GM23338 (cell line): ENCODE data around the gene GDPD5. TPM values are rescaled to one million over a fixed set of nuclear protein-coding genes. Genes with fewer than 3 reads are reported as not detected.

Source experiments
- ATAC-seq: fragments of 200-7000 bp; cut with Tn5 transposase; 3 replicates; pipeline ENCODE4 v1.9.1; 2020
- DNase-seq: peaks from one replicate; pipeline ENCODE4 v3.0.0-alpha.2; 2015; ENCODE audit warnings: low spot score
- H2AFZ ChIP-seq: fragments of 200-600 bp; sonication (generic); 2 replicates; pipeline ENCODE4 v1.8.0; 2016; ENCODE audit warnings: antibody characterized with exemption, mild to moderate bottlenecking, moderate library complexity
- H3F3A ChIP-seq: fragments of 200-600 bp; sonication (generic); replicated peaks from 2 replicates; pipeline ENCODE4 v1.8.0; 2017; ENCODE audit warnings: antibody characterized with exemption, mixed run types, low read depth
- H3K27ac ChIP-seq: fragments of 200-600 bp; sonication (generic); 2 replicates; pipeline ENCODE4 v1.6.1; 2016; ENCODE audit warnings: low read depth
- H3K27me3 ChIP-seq: fragments of 200-600 bp; sonication (generic); 2 replicates; pipeline ENCODE4 v1.8.0; 2016; ENCODE audit warnings: mild to moderate bottlenecking, mixed run types, moderate library complexity; ENCODE audit not compliant: insufficient read depth
- H3K36me3 ChIP-seq: fragments of 200-600 bp; sonication (generic); 2 replicates; pipeline ENCODE4 v1.8.0; 2016; ENCODE audit warnings: mild to moderate bottlenecking; ENCODE audit not compliant: insufficient read depth
- H3K4me1 ChIP-seq: fragments of 200-600 bp; sonication (generic); 2 replicates; pipeline ENCODE4 v1.8.0; 2016; ENCODE audit warnings: mild to moderate bottlenecking, moderate library complexity; ENCODE audit not compliant: insufficient read depth
- H3K4me2 ChIP-seq: fragments of 200-600 bp; sonication (generic); 2 replicates; pipeline ENCODE4 v1.7.1; 2017; ENCODE audit warnings: mixed run types
- H3K4me3 ChIP-seq: fragments of 200-600 bp; sonication (generic); 2 replicates; pipeline ENCODE4 v1.6.1; 2016; ENCODE audit warnings: mixed run types
- H3K79me2 ChIP-seq: fragments of 200-600 bp; sonication (generic); replicated peaks from 2 replicates; pipeline ENCODE4 v1.8.0; 2017; ENCODE audit warnings: mild to moderate bottlenecking; ENCODE audit not compliant: insufficient read depth
- H3K9me2 ChIP-seq: fragments of 200-600 bp; sonication (generic); 2 replicates; pipeline ENCODE4 v1.8.0; 2017; ENCODE audit not compliant: insufficient read depth
- H4K20me1 ChIP-seq: fragments of 200-600 bp; sonication (generic); replicated peaks from 2 replicates; pipeline ENCODE4 v1.8.0; 2017; ENCODE audit warnings: mild to moderate bottlenecking; ENCODE audit not compliant: insufficient read depth
- H3K27ac Mint-ChIP-seq: 2 replicates; pipeline ENCODE4 v1.8.0; 2020; ENCODE audit warnings: inconsistent platforms, mild to moderate bottlenecking, moderate library complexity, mixed read lengths
- H3K27me3 Mint-ChIP-seq: 3 replicates; pipeline ENCODE4 v1.8.0; 2022; ENCODE audit warnings: low read depth, mild to moderate bottlenecking, moderate library complexity, mixed read lengths, inconsistent platforms; ENCODE audit not compliant: insufficient read depth, poor library complexity
- H3K36me3 Mint-ChIP-seq: 3 replicates; pipeline ENCODE4 v1.8.0; 2021; ENCODE audit warnings: low read depth, mild to moderate bottlenecking, inconsistent platforms, moderate library complexity, mixed read lengths
- H3K4me1 Mint-ChIP-seq: 3 replicates; pipeline ENCODE4 v1.8.0; 2020; ENCODE audit warnings: mild to moderate bottlenecking, inconsistent platforms, mixed read lengths
- H3K4me3 Mint-ChIP-seq: 3 replicates; pipeline ENCODE4 v1.8.0; 2021; ENCODE audit warnings: moderate library complexity, mild to moderate bottlenecking, inconsistent platforms, mixed read lengths
- H3K9me3 Mint-ChIP-seq: 3 replicates; pipeline ENCODE4 v1.8.0; 2020; ENCODE audit warnings: moderate library complexity, mild to moderate bottlenecking, inconsistent platforms, mixed read lengths
- CREB1 ChIP-seq: fragments of 250-450 bp; sonication (Bioruptor Pico); IDR thresholded peaks from 2 replicates; pipeline ENCODE4 v1.5.0; 2020; ENCODE audit warnings: low read depth, mild to moderate bottlenecking, moderate library complexity
- EZH2 ChIP-seq: fragments of 200-600 bp; sonication (generic); IDR thresholded peaks from one replicate; pipeline ENCODE4 v1.8.0; 2017; ENCODE audit warnings: antibody characterized with exemption, mild to moderate bottlenecking, low read depth; ENCODE audit not compliant: unreplicated experiment
- EZH2phosphoT487 ChIP-seq: fragments of 200-600 bp; sonication (generic); IDR thresholded peaks from one replicate; pipeline ENCODE4 v1.8.1; 2018; ENCODE audit warnings: antibody characterized with exemption; ENCODE audit not compliant: unreplicated experiment
- JUNB ChIP-seq: IDR thresholded peaks from one replicate; pipeline ENCODE4 v1.6.1; 2016; ENCODE audit warnings: antibody characterized with exemption; ENCODE audit not compliant: unreplicated experiment
- NANOG ChIP-seq: IDR thresholded peaks from 2 replicates; pipeline ENCODE4 v1.6.1; 2016; ENCODE audit warnings: antibody characterized with exemption, borderline replicate concordance
- POLR2AphosphoS5 ChIP-seq: IDR thresholded peaks from 2 replicates; pipeline ENCODE4 v1.6.1; 2016; ENCODE audit warnings: antibody characterized with exemption, low read depth
- STAT1 ChIP-seq: IDR thresholded peaks from one replicate; pipeline ENCODE4 v1.6.1; 2016; ENCODE audit warnings: antibody characterized with exemption; ENCODE audit not compliant: unreplicated experiment
- ZNF114 ChIP-seq: fragments of 250-450 bp; sonication (Bioruptor Pico); IDR thresholded peaks from 2 replicates; pipeline ENCODE4 v1.5.0; 2020; ENCODE audit warnings: mild to moderate bottlenecking, moderate library complexity
- ZNF331 ChIP-seq: fragments of 250-450 bp; sonication (Bioruptor Pico); IDR thresholded peaks from 2 replicates; pipeline ENCODE4 v1.5.0; 2020; ENCODE audit warnings: low read depth, mild to moderate bottlenecking, moderate library complexity
- polyA plus RNA-seq: library from polyadenylated mRNA; unstranded; fragments of >200 nt; fragmentation: Nextera tagmentation; extraction: Ambion mirVana; gene quantifications from 2 replicates; pipeline ENCODE4 v1.2.1, GENCODE V29; 2016
- total RNA-seq: library from RNA; depleted of rRNA; stranded (reverse); fragments of >200 nt; shearing (Covaris generic); gene quantifications from 2 replicates; pipeline ENCODE4 v1.2.3, GENCODE V29; 2014
- TF ChIP-seq, protein P1 (sequence below): IDR thresholded peaks from one replicate; pipeline ENCODE4 v1.6.1; 2018; ENCODE audit warnings: antibody characterized with exemption; ENCODE audit not compliant: unreplicated experiment
- TF ChIP-seq, protein P2 (sequence below): IDR thresholded peaks from 2 replicates; pipeline ENCODE4 v1.6.1; 2016; ENCODE audit warnings: antibody characterized with exemption
- TF ChIP-seq, protein P3 (sequence below), 2 experiments: fragments of 200-600 bp in 1 of 2; sonication (generic) in 1 of 2; conservative IDR thresholded peaks; 2 replicates each; pipeline versions ENCODE4 v1.5.1 to v1.6.1; 2016 to 2017; ENCODE audit warnings: antibody characterized with exemption in 2 of 2, low read depth in 2 of 2, mild to moderate bottlenecking in 2 of 2, moderate library complexity in 1 of 2
- TF ChIP-seq, protein P4 (sequence below): fragments of 250-450 bp; sonication (Bioruptor Pico); IDR thresholded peaks from 2 replicates; pipeline ENCODE4 v1.5.0; 2020; ENCODE audit warnings: mild to moderate bottlenecking, moderate library complexity

The GDPD5 gene
- total and polyA plus RNA-seq, 2 experiments from 2014 or later = 1.6 to 4.9 TPM

DNA sequence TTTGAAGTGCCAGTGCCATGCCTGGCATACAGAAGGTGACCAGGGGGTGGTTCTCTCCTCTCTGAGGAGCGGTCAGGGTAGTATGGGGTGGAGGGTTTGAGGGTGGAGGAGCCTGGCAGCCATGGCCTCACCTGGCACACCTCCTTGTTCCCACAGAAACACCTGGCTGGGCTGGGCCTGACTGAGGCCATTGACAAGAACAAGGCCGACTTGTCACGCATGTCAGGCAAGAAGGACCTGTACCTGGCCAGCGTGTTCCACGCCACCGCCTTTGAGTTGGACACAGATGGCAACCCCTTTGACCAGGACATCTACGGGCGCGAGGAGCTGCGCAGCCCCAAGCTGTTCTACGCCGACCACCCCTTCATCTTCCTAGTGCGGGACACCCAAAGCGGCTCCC is 45.9 kb upstream of the GDPD5 start (continued):
- TF ChIP-seq, protein P1, sequence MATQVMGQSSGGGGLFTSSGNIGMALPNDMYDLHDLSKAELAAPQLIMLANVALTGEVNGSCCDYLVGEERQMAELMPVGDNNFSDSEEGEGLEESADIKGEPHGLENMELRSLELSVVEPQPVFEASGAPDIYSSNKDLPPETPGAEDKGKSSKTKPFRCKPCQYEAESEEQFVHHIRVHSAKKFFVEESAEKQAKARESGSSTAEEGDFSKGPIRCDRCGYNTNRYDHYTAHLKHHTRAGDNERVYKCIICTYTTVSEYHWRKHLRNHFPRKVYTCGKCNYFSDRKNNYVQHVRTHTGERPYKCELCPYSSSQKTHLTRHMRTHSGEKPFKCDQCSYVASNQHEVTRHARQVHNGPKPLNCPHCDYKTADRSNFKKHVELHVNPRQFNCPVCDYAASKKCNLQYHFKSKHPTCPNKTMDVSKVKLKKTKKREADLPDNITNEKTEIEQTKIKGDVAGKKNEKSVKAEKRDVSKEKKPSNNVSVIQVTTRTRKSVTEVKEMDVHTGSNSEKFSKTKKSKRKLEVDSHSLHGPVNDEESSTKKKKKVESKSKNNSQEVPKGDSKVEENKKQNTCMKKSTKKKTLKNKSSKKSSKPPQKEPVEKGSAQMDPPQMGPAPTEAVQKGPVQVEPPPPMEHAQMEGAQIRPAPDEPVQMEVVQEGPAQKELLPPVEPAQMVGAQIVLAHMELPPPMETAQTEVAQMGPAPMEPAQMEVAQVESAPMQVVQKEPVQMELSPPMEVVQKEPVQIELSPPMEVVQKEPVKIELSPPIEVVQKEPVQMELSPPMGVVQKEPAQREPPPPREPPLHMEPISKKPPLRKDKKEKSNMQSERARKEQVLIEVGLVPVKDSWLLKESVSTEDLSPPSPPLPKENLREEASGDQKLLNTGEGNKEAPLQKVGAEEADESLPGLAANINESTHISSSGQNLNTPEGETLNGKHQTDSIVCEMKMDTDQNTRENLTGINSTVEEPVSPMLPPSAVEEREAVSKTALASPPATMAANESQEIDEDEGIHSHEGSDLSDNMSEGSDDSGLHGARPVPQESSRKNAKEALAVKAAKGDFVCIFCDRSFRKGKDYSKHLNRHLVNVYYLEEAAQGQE = no peak

DNA sequence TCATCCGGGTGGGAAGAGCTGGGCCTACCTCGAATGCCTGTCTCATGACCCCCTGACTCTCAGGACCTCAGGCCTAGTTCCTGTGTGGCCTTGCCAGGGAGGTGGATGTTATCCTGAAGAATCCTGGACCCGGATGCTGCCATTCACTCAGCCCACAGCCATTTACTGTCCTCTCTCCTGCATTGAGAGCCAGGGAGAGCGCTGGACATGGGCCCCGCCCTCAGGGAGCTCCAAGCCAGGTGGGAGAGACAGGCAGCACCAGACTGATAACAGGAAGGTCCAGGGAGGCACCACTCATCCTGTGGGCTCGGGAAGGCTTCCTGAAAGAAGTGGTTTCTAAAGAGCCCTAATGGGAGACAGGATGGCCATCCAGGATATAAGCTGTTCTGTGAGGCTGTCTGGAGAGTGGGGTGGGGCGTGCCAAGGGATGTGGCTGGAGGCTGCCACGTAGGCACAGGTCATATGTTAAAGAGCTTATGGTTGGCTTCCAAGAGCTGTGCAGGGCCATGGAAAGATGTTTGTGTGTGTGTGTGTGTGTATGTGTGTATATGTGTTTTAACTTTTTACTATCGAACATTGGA is 44.9 kb upstream of the GDPD5 start:
- Histone ChIP-seq H3K36me3 (peaks cover 57% of the 10 kb centered on the region), H2AFZ (no peak overlapping the region), H3F3A (peaks cover 36% of the 10 kb centered on the region), H3K9me2 (no peaks in the 10 kb centered on the region), H3K4me1 (peaks cover 4% of the 10 kb centered on the region), H4K20me1 (peaks cover 27% of the 10 kb centered on the region), H3K27ac (no peak overlapping the region), H3K4me3 (no peak overlapping the region), H3K79me2 (peaks cover 25% of the 10 kb centered on the region), H3K27me3 (no peaks in the 10 kb centered on the region), H3K4me2 (no peak overlapping the region)
- ATAC-seq (no peak), DNase-seq (no peak)
- no peak overlapping the region for H3K4me3 Mint-ChIP-seq
- peaks cover 4% of the 10 kb centered on the region for H3K4me1 Mint-ChIP-seq
- H3K27ac Mint-ChIP-seq = no peak overlapping the region; the same call in 1 of the 2 replicates
- H3K27me3 Mint-ChIP-seq = peaks cover 24% of the 10 kb centered on the region
- H3K9me3 Mint-ChIP-seq = no peaks in the 10 kb centered on the region
- peaks cover 78% of the 10 kb centered on the region for H3K36me3 Mint-ChIP-seq
- TF ChIP-seq NANOG (no peak), JUNB (no peak), CREB1 (CRISPR knock-in tag) (no peak), EZH2 (no peak), STAT1 (no peak), ZNF331 (no peak), EZH2phosphoT487 (no peak), ZNF114 (CRISPR knock-in tag) (no peak), POLR2AphosphoS5 (no peak)
- TF ChIP-seq, protein P2, sequence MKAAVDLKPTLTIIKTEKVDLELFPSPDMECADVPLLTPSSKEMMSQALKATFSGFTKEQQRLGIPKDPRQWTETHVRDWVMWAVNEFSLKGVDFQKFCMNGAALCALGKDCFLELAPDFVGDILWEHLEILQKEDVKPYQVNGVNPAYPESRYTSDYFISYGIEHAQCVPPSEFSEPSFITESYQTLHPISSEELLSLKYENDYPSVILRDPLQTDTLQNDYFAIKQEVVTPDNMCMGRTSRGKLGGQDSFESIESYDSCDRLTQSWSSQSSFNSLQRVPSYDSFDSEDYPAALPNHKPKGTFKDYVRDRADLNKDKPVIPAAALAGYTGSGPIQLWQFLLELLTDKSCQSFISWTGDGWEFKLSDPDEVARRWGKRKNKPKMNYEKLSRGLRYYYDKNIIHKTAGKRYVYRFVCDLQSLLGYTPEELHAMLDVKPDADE = no peak
- TF ChIP-seq, protein P3, sequence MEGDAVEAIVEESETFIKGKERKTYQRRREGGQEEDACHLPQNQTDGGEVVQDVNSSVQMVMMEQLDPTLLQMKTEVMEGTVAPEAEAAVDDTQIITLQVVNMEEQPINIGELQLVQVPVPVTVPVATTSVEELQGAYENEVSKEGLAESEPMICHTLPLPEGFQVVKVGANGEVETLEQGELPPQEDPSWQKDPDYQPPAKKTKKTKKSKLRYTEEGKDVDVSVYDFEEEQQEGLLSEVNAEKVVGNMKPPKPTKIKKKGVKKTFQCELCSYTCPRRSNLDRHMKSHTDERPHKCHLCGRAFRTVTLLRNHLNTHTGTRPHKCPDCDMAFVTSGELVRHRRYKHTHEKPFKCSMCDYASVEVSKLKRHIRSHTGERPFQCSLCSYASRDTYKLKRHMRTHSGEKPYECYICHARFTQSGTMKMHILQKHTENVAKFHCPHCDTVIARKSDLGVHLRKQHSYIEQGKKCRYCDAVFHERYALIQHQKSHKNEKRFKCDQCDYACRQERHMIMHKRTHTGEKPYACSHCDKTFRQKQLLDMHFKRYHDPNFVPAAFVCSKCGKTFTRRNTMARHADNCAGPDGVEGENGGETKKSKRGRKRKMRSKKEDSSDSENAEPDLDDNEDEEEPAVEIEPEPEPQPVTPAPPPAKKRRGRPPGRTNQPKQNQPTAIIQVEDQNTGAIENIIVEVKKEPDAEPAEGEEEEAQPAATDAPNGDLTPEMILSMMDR (conservative IDR thresholded peaks at IDR 0.05; ENCODE audit: low read depth in 2 of 2) = no peak
- TF ChIP-seq, protein P4, sequence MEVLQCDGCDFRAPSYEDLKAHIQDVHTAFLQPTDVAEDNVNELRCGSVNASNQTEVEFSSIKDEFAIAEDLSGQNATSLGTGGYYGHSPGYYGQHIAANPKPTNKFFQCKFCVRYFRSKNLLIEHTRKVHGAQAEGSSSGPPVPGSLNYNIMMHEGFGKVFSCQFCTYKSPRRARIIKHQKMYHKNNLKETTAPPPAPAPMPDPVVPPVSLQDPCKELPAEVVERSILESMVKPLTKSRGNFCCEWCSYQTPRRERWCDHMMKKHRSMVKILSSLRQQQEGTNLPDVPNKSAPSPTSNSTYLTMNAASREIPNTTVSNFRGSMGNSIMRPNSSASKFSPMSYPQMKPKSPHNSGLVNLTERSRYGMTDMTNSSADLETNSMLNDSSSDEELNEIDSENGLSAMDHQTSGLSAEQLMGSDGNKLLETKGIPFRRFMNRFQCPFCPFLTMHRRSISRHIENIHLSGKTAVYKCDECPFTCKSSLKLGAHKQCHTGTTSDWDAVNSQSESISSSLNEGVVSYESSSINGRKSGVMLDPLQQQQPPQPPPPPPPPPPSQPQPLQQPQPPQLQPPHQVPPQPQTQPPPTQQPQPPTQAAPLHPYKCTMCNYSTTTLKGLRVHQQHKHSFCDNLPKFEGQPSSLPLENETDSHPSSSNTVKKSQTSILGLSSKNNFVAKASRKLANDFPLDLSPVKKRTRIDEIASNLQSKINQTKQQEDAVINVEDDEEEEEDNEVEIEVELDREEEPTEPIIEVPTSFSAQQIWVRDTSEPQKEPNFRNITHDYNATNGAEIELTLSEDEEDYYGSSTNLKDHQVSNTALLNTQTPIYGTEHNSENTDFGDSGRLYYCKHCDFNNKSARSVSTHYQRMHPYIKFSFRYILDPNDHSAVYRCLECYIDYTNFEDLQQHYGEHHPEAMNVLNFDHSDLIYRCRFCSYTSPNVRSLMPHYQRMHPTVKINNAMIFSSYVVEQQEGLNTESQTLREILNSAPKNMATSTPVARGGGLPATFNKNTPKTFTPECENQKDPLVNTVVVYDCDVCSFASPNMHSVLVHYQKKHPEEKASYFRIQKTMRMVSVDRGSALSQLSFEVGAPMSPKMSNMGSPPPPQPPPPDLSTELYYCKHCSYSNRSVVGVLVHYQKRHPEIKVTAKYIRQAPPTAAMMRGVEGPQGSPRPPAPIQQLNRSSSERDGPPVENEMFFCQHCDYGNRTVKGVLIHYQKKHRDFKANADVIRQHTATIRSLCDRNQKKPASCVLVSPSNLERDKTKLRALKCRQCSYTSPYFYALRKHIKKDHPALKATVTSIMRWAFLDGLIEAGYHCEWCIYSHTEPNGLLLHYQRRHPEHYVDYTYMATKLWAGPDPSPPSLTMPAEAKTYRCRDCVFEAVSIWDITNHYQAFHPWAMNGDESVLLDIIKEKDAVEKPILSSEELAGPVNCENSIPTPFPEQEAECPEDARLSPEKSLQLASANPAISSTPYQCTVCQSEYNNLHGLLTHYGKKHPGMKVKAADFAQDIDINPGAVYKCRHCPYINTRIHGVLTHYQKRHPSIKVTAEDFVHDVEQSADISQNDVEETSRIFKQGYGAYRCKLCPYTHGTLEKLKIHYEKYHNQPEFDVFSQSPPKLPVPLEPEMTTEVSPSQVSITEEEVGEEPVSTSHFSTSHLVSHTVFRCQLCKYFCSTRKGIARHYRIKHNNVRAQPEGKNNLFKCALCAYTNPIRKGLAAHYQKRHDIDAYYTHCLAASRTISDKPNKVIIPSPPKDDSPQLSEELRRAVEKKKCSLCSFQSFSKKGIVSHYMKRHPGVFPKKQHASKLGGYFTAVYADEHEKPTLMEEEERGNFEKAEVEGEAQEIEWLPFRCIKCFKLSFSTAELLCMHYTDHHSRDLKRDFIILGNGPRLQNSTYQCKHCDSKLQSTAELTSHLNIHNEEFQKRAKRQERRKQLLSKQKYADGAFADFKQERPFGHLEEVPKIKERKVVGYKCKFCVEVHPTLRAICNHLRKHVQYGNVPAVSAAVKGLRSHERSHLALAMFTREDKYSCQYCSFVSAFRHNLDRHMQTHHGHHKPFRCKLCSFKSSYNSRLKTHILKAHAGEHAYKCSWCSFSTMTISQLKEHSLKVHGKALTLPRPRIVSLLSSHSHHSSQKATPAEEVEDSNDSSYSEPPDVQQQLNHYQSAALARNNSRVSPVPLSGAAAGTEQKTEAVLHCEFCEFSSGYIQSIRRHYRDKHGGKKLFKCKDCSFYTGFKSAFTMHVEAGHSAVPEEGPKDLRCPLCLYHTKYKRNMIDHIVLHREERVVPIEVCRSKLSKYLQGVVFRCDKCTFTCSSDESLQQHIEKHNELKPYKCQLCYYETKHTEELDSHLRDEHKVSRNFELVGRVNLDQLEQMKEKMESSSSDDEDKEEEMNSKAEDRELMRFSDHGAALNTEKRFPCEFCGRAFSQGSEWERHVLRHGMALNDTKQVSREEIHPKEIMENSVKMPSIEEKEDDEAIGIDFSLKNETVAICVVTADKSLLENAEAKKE (CRISPR knock-in tag) = no peak
